GM19452 (cell line): Measurements from ENCODE around the gene INO80E.

Source experiments
- ATAC-seq: cut with Tn5 transposase; IDR thresholded peaks from one replicate; pipeline ENCODE4 v1.9.1; 2021; ENCODE audit not compliant: unreplicated experiment

Gene INO80E

GRCh38 chr16:29992344-29992967 is 3.6 kb upstream of the INO80E start:
- ATAC-seq, result no peak

GRCh38 chr16:29993191-29993902 is 2.7 kb upstream of the INO80E start:
- ATAC-seq, result no peak

DNA sequence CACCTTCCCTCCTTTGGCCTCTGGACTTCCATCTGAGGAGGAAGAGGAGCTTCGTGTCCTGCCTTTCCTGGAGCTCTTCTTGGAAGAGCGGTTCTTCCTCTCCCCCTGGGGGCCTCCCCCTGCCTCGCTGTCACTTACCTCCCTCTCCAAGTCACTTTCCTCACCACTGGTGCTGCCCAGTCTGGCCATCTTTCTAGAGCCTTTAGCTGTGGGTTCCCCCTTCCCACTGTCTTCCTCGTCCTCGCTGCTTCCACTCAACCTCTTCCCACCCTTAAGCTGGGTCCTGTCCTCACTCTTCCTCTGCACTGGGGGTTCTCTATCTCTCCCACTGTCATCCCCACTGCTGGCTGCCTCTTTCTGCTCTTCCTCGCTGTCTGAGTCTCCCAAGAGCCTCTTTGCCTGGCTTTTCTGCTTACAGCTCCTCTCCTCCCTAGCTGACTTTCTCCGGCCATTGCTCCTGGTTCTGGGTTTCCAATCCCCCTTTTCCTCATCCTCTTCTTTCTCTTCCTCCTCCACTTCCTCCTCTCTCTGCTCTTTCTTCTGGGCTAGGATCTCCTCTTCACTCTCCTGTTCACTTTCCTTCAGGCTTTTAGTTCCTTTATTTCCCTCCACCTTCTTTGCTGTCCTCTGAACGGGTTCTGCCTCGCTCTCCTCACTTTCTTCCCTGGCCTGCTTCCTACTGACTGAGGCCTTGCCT is 2.0 kb upstream of the INO80E start:
- no peak for ATAC-seq

DNA sequence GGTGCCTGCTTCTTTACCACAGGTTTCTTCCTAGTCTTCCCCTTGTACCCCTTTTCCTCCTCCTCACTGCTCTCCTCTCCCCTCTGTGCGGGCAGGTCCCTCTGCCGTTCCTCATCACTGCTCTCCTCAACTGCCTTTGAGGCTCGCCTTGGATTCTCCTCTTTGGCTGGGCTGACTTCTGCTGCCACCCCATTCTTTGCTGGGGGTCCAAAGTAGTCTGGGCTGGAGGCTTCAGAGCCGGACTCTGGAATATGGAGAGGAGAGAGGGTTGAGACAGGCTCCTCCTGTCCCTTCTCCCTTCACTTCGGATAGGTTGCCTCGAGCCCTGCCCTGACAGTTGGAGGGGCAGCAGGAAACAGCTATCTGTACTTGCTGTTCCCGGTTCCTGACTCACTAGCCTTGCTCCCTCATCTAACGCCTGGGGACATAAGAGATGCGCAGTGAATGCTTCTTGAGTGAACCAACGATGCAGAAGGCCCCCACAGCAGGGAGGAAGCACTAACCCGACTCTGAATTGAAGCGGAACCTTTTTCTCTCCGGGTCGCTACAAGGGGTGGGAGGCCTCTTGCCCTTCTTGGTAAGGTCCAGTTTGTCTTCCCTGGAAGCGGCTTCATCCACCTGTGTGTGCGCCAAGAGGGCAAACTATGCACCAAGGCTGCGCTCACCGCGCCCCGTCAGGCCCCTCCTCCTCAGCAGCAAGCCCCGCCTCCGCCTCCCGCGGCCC is 1.3 kb upstream of the INO80E start:
- ATAC-seq, result no peak

- ATAC-seq, result peak; percentile 50
These were observed 624 bp upstream of the INO80E start, which contains the start of gene HIRIP3 for GRCh38 chr16:29995324-29995910. TSS of gene HIRIP3 (minus strand) at chr16:29995617. CDS start at chr16:29995605, 12 bp downstream.

DNA sequence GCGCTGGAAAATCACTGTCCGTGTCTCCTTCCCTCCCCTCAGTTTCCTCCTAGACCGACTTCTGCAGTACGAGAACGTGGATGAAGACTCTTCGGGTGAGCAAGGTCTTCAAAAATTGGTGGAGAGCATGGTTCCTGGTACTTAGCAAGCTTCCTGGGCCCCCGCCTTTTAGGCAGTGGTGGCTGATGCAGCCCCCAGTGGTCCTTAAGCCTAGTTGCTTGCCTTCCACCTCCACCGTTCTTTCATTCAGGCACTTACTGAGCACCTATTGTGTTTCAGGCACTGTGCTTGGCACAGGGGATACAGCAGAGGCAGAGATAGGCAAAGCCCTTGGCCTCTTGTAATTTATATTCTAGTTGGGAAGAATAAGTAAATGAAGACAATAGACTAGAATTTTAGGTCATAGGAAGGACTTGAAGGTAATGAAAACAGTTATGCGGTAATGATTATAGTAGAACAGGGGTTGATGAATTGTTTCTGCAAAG is 767 bp downstream of the INO80E start:
- ATAC-seq, result no peak

- ATAC-seq, result no peak
These were observed 3.6 kb downstream of the INO80E start for GRCh38 chr16:29999605-30000004.

- ATAC-seq, result no peak
These were observed 4.9 kb downstream of the INO80E start for GRCh38 chr16:30000735-30001631.

GRCh38 chr16:30002614-30003346 is 6.7 kb downstream of the INO80E start:
- no peak for ATAC-seq

DNA sequence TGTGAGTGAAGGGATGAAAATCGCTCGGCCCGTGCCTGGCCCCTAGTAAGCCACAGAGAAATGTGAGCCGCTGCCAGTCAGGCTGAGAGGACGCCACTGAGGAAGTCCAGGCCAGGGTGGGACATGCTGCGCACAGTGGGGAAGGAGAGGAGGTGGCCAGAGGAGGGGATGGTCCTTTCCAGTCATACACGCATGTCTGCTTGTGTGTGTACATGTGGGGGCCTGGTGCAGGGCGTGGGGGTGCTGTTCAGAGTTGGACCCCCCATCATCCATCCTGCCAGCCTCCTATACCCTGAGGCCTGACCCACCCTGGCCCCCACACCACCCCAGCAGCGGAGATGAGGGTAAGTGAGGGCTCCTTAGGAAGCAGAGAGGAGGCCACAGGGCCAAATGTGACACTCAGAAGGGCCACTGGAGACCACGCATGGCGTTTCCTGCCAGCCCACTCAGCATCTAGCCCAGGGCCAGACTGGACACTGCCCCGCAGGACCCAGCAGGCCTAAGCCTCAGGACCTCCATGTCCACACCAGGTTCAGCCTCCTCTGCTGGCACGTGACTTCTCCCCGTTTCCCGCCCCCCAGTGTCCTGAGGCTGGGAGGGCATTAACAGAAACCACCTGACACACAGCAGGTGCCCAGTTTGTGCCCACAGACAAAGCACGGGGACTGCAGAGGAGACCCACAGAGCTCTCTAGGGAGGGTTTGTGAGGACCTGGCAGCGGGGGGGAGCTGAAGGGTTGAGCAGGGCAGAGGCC is 7.8 kb downstream of the INO80E start:
- ATAC-seq, result no peak

DNA sequence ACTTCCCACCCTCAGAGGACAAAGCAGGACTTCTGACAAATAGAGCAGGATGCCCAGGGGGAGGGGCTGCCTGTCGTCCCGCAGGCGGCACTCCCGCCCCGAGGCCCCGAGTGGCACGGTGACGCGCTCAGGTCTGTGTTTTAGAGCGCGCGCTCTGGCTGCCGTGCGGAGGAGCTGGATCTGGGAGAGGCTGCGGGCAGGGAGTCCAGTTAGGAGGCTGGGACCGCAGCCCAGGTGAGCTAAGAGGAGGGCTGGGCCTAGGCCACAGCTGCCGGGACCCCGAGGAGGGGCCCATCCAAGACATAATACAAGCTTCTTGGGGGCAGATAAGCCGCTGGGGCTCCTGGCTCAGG is 8.4 kb downstream of the INO80E start:
- ATAC-seq, result no peak

GRCh38 chr16:30004811-30005242 is 8.8 kb downstream of the INO80E start:
- no peak for ATAC-seq

DNA sequence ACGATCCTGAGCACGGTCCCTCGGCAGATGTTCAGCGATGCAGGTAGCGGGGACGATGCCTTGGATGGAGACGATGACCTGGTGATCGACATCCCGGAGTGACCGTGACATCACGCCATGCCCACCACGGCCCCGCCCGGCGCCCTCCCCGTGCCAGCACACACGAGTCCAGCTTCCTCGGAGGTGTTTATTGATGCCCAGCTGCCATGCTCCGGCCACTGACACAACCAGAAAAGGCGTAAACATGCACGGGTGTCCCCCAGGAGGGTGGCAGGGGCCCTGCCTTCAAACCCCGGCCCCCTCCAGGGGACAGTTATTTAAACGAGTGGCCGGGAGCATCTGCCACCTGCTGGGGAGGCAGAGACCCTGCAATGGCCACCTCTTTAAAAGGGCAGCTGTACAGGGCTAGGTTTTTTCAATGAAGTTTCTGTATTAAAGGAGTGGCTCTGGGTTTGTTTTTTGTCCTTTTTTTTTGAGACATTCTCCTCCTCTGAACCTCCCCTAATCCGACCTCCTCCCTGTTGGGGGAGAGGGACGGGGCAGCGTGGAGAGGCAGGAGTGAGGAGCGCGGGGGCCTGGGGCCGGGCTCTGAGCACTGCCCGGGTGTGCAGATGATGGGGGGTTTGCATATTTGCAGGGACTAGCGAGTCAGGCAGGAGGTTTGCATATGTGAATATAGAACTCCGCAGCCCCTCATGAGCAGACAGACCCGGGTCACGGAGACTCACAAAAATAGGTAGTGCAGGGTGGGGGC is 9.5 kb downstream of the INO80E start:
- no peak for ATAC-seq

GRCh38 chr16:30006095-30006473 is 10.0 kb downstream of the INO80E start:
- ATAC-seq, result no peak

- no peak for ATAC-seq
These were observed 10.8 kb downstream of the INO80E start for GRCh38 chr16:30006659-30007377.

DNA sequence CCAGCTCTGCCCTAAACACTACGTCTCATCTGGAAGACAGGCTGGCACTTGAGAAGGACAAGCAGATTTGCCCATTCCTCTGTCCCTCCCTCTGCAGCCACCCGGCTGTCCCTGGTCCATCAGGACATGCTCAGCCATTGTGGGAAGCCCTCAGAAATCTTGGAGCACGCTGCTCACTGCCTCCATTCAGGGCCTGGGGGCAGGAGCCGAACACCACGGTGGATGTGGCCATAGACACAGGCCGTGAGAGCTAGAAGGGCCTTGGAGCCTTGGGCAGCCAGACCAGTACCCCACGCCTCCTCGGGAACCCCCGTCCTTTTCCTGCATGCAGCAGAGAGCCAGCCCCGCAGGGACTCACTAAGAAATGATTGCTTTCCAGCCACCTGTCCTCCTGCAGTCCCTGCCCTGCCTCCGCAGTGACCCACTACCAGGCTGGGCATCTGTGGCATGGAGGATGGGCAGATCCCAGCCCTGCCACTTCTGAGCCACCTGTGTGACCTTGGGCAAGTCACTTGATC is 11.4 kb downstream of the INO80E start:
- ATAC-seq, result no peak
